DND-41 (cell line): Measurements from ENCODE around the gene MYH14.

Source experiments
- EZH2 ChIP-seq: IDR thresholded peaks from 3 replicates; pipeline ENCODE4 v1.6.1; 2012; ENCODE audit warnings: borderline replicate concordance, low read depth, mild to moderate bottlenecking, moderate library complexity, low read length, inconsistent platforms; ENCODE audit not compliant: severe bottlenecking
- TF ChIP-seq, protein P1 (sequence below): IDR thresholded peaks from 2 replicates; pipeline ENCODE4 v1.5.1; 2012; ENCODE audit warnings: borderline replicate concordance, low read length, moderate library complexity, mild to moderate bottlenecking; ENCODE audit not compliant: poor library complexity, severe bottlenecking; ENCODE audit errors: extremely low read depth

DNA sequence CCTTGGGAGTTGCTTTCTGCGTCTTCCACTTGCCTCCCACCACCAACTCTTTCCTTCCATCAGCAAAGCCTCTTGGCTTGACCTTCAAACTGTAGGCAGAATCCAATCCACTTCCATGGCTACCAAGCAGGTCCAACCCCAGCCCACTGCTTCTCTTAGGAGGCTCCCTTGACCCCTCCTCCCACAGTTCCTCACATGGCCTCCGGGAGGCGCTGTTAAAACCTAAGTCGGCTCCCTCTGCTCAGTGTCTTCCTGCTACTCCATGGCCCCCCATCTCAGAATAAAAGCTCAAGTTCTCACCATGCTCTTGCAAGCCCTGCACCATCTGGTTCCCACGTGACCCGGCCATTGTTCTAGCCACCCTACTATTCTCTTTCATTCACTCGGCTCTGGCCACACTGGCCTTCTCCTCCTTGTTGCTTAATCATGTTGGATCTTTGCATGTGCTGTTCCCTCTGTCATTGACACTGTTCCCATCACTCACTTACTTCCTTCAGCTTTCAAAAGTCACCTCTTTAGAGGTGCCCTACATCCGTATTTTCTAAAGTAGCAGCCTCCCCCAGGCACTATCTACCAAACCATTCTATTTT, 47.8 kb upstream of the MYH14 start:
- TF ChIP-seq, protein P1, sequence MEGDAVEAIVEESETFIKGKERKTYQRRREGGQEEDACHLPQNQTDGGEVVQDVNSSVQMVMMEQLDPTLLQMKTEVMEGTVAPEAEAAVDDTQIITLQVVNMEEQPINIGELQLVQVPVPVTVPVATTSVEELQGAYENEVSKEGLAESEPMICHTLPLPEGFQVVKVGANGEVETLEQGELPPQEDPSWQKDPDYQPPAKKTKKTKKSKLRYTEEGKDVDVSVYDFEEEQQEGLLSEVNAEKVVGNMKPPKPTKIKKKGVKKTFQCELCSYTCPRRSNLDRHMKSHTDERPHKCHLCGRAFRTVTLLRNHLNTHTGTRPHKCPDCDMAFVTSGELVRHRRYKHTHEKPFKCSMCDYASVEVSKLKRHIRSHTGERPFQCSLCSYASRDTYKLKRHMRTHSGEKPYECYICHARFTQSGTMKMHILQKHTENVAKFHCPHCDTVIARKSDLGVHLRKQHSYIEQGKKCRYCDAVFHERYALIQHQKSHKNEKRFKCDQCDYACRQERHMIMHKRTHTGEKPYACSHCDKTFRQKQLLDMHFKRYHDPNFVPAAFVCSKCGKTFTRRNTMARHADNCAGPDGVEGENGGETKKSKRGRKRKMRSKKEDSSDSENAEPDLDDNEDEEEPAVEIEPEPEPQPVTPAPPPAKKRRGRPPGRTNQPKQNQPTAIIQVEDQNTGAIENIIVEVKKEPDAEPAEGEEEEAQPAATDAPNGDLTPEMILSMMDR: peak; percentile 55
- no peak for TF ChIP-seq EZH2
